Endometrial microvascular endothelial cells (primary cell): Measurements from ENCODE around the gene DRG2. TPM values are rescaled to one million over a fixed set of nuclear protein-coding genes. Genes with fewer than 3 reads are reported as not detected.

Experiments
- in situ Hi-C: cut with HindIII; loops from 2 replicates; pipeline ENCODE4 v1.10.0; 2017; ENCODE audit warnings: low sequenced_read_pairs, low pct_unique_long_range_greater_than_20kb; ENCODE audit errors: inconsistent ontology term
- total RNA-seq: library from RNA; depleted of rRNA; stranded (reverse); fragments of >200 nt; gene quantifications from one replicate; pipeline ENCODE4 v1.2.3, GENCODE V29; 2015; ENCODE audit errors: inconsistent ontology term

Gene DRG2
- total RNA-seq, 1 donor from 2014 or later: 80.5 TPM

- in situ Hi-C loops: no loop called here
These were observed 48.6 kb downstream of the DRG2 start for GRCh38 chr17:18136357-18136756.

DNA sequence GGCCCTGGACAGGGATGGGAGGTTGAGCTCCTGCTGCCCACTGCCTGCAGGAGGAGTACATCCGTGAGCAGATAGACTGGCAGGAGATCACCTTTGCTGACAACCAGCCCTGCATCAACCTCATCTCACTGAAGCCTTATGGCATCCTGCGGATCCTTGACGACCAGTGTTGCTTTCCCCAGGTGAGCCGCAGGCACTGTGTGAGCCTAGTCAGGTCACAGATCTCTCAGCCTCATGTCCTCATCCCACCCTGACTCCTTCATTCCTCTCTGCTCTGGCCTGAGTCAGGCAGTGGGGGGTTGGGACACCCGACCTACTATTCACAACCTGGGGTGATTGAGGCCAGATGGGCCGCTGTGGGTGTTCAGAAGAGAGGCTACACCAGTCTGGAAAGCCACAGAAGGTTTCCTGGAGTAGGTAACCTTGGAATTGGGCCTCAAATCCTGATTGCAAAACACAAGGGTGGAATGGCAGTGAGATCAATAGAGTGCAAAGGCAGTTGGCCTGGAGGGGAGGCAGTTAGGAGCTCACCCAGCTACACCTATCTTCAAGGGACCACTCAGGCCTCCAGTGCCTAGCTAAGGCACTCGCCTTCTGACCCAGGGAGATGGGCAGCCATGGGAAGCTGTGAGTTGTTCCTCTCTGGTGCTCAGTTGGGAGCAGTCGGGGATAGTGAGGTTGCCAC, 50.5 kb downstream of the DRG2 start:
- in situ Hi-C loops: no loop called here

DNA sequence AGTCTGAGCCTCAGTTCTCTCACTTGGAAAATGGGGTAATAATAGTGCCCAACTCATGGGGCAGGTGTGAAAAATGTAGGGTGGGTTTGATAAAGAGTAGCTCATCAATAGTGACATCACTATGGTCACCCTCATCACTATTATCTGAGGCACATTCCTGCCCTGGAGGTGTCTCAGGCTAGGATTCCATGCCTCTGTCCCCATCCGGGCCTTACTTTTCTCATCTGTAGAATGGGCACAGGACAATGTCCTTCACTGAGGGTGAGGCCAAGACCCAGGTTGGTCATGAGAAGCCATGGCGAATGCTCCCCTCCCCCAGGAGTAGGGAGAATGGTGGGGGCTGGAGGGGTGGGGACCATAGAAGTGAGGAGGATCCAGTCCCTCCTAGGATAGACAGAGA, 51.3 kb downstream of the DRG2 start:
- in situ Hi-C loops: no loop called here

DNA sequence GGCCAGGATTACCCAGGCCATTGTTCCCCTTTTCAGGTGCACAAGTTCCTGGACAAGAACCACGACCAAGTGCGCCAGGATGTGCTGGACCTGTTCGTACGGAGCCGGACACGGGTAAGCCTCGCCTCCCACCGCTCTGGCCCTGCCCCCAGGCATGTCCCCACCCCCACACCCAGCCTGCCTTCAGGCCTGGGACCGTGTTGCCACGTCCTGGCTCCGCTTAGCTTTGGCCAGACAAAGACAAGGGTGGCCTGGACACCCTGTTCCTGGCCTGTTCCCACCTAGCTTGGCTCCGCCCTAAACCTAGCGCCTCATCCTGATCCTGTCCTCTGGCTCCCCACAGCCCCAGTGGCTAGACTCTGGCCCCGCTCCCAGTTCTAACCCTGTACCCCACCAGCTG, 51.8 kb downstream of the DRG2 start:
- in situ Hi-C loops: no loop called here

DNA sequence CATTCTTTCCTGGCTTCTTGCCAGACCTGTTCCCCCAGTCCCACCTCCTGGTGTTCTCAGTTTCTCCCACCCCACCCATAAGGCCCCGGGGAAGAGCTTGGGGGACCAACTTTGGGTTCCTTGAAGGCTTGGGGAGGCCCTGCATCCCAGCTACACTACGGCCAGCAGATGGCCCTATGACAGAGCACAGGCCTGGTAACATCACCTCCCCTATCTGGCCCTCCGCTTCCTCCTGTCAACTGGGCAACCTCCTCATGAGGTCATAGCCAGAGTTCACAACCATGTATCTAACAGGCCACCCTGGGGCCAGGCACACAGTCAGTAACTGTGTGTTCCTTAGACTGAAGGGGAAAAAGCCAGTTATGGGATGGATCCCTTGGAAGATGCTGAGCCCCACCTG, 52.2 kb downstream of the DRG2 start:
- in situ Hi-C loops: no loop called here

- in situ Hi-C loops: no loop called here
These were observed 52.9 kb downstream of the DRG2 start for GRCh38 chr17:18140648-18141047.

DNA sequence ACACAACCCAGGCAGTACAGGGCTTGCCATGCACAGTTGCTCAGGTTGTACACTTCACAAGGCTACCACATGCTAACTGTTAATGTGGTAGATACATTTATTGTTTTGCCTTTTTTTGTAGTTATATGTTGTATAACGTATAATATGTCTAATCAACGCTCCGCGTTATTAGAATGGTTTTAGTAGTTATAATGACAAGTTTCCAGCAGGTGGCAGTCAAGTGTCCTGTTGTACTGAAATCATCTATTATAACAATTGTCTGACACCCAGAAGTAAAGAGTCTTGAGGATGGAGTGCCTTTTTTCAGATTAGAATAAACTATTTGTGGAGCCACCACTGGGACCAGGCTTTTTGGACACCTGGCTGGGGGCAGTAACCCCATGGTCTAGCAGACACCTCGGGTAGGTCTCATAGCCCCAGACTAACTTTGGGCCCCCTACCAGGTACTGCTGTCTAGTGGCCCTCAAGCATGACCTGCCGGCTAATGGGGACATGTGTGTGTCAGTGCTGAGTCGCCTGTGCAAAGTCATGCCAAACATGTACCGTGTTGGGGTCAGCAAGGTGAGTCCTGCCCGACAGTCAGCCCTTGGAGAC, 53.6 kb downstream of the DRG2 start:
- in situ Hi-C loops: no loop called here

GRCh38 chr17:18142417-18142816, 54.7 kb downstream of the DRG2 start:
- in situ Hi-C loops: no loop called here

- in situ Hi-C loops: no loop called here
These were observed 55.5 kb downstream of the DRG2 start for GRCh38 chr17:18143044-18143936.

DNA sequence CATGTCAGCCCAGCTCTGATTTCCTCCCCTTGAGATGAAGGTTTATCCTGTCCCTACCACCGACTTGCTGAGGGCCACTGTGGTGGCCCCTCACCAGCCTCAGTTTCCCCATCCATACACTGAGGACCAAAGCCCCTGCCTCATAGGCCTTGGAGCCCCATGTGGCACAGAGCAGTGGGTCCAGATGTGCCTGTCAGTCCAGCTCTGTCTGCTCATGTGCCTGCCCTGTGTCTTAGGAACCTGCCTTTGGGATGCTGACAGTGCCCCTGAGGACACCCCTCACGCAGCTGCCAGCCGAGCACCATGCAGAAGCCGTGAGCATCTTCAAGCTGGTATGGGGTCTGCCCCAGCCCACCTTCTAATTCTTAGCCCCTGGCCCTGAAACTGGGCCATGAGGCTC, 56.5 kb downstream of the DRG2 start:
- in situ Hi-C loops: no loop called here

DNA sequence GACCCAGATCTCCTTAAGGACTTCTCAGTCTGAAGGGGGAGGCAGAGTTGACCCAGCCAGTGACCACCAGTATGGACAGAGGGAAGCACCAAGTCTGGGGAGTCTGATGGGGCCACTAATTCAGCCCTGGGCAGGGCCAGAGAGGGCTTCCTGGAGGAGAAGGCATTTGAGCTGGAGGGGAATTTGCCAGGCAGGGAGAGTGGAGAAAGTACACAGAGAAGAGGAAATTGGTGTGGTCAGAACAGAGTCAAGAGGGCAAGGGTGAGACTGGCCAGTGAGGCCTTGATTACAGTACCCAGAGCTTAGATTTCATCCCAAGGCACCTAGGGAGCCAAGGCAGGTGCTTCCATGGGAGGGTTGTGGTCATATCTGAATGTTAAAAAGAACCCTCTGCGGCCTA, 57.1 kb downstream of the DRG2 start:
- in situ Hi-C loops: no loop called here

GRCh38 chr17:18145811-18146210, 58.1 kb downstream of the DRG2 start:
- in situ Hi-C loops: no loop called here

DNA sequence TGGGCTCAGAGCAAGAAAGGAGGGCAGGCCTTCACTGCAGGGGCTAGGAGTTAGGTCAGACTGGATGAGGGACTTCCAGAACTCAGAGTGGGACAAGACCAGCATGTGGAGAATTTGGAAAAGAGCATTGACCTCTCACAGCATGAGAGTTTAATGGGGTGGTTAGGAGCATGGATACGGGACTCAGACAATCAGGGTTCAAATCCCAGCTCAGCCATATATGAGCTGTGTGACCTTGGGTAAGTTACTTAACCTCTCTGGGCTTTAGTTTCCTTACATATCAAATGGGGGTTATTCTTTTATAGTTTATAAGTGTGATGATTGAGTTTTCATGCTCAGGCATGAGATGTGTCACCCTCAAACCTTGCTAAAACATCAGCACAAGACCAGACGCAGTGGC, 58.5 kb downstream of the DRG2 start:
- in situ Hi-C loops: no loop called here

DNA sequence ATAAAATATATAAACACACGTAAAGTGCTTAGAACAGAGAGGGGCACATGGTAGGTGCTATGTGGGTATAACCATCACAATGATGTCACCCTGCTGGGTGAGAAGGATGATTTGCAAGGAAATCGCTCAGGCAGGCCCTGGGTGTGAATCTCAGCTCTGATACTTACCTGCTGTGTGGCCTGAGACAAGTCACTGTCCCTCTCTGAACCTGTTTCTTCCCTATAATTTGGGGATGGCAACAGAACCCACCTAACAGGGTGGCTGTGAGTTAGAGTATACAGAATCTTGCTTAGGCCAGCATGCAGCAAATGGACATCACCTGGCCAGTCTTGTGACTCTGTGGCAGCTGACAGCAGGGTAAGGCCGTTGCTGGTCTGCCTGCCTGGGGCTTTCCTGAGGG, 59.2 kb downstream of the DRG2 start:
- in situ Hi-C loops: no loop called here

DNA sequence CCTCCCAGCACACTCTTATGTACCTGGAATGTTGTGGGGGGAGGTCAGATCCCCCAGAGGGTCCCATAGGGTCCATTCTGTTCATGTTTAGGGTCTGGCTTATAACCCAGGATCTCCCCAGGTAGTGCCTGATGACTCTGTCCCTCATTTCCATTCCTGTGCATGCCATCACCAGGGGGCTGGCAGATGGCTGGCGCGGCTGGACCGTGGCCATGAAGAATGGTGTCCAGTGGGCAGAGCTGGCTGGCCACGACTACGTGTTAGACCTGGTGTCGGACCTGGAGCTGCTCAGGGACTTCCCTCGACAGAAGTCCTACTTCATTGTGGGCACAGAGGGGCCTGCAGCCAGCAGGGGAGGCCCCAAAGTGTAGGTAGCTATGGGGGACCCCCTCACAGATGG, 60.8 kb downstream of the DRG2 start:
- in situ Hi-C loops: no loop called here

- in situ Hi-C loops: no loop called here
These were observed 63.5 kb downstream of the DRG2 start for GRCh38 chr17:18151290-18151689.

DNA sequence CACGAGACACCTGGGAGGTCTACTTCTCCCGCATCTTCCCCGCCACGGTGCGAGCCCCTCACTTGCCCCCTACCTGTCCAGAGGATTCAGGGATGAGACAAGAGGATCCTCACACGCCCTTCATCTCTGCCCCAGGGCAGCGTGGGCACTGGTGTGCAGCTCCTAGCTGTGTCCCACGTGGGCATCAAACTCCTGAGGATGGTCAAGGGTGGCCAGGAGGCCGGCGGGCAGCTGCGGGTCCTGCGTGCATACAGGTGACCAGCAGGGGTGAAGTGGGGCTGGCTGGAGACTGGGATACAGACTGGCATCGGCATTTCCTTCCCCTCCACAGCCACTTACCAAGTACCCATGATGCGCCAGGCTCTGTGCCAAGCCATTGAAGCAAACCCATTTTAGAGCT, 67.4 kb downstream of the DRG2 start:
- in situ Hi-C loops: no loop called here

GRCh38 chr17:18156171-18156975, 68.6 kb downstream of the DRG2 start:
- in situ Hi-C loops: no loop called here

DNA sequence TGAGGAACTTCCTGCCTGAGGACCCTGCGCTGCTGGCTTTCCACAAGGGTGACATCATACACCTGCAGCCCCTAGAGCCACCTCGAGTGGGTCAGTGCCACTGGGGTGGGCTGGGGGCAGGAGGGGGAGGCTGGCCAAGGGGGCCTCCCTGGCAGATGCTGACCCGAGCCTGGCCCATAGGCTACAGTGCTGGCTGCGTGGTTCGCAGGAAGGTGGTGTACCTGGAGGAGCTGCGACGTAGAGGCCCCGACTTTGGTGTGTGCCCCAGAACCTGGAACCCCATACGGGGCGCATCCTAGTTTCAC, 69.2 kb downstream of the DRG2 start:
- in situ Hi-C loops: no loop called here
